ENCODE results near the gene KRTAP23-1.

The KRTAP23-1 gene

GRCh38 chr21:30345014-30345413 lies 3.4 kb downstream of the KRTAP23-1 start:
- TF ChIP-seq CTCF (IDR thresholded peaks at IDR 0.05; ENCODE audit: insufficient read depth, low read length, poor library complexity, severe bottlenecking) (no peak), EZH2phosphoT487 (conservative IDR thresholded peaks at IDR 0.05; ENCODE audit: low read length) (no peak)
- Histone ChIP-seq H3K27me3 (ENCODE audit: low read length) (no peaks in the 10 kb centered on the region), H3K36me3 (ENCODE audit: low read length) (no peaks in the 10 kb centered on the region), H4K20me1 (ENCODE audit: low read depth, low read length) (no peaks in the 10 kb centered on the region), H3K9me3 (ENCODE audit: insufficient read depth, low read length) (no peaks in the 10 kb centered on the region), H3F3A (ENCODE audit: insufficient read depth) (no peaks in the 10 kb centered on the region), H3K79me2 (ENCODE audit: insufficient read depth, low read length) (no peaks in the 10 kb centered on the region), H3K4me2 (ENCODE audit: low read depth, low read length, poor library complexity, severe bottlenecking) (no peak overlapping the region), H3K9ac (ENCODE audit: low read length) (no peak overlapping the region), H3K4me3 (ENCODE audit: insufficient read depth, low read length, poor library complexity, severe bottlenecking) (no peak overlapping the region), H3K27ac (ENCODE audit: low read depth, low read length) (no peak overlapping the region), H3K9me2 (replicated peaks; ENCODE audit: insufficient read depth, low read length) (no peaks in the 10 kb centered on the region), H2AFZ (ENCODE audit: low read depth, low read length, severe bottlenecking) (no peak overlapping the region)

- Histone ChIP-seq H3K9me3 (ENCODE audit: insufficient read depth, low read length) (no peaks in the 10 kb centered on the region), H2AFZ (ENCODE audit: low read depth, low read length, severe bottlenecking) (no peak overlapping the region), H3K27ac (ENCODE audit: low read depth, low read length) (no peak overlapping the region), H3K36me3 (ENCODE audit: low read length) (no peaks in the 10 kb centered on the region), H4K20me1 (ENCODE audit: low read depth, low read length) (no peaks in the 10 kb centered on the region), H3K27me3 (ENCODE audit: low read length) (no peaks in the 10 kb centered on the region), H3K4me3 (ENCODE audit: insufficient read depth, low read length, poor library complexity, severe bottlenecking) (no peak overlapping the region), H3K4me2 (ENCODE audit: low read depth, low read length, poor library complexity, severe bottlenecking) (no peak overlapping the region), H3K79me2 (ENCODE audit: insufficient read depth, low read length) (no peaks in the 10 kb centered on the region), H3K9ac (ENCODE audit: low read length) (no peak overlapping the region), H3F3A (ENCODE audit: insufficient read depth) (no peaks in the 10 kb centered on the region), H3K9me2 (replicated peaks; ENCODE audit: insufficient read depth, low read length) (no peaks in the 10 kb centered on the region)
- TF ChIP-seq EZH2phosphoT487 (conservative IDR thresholded peaks at IDR 0.05; ENCODE audit: low read length) (no peak), CTCF (IDR thresholded peaks at IDR 0.05; ENCODE audit: insufficient read depth, low read length, poor library complexity, severe bottlenecking) (peak; percentile 80)
Observed at GRCh38 chr21:30340714-30341573, 7.5 kb downstream of the KRTAP23-1 start.

GRCh38 chr21:30338717-30339116 lies 9.7 kb downstream of the KRTAP23-1 start:
- Histone ChIP-seq H3K9ac (ENCODE audit: low read length) (no peak overlapping the region), H3K4me3 (ENCODE audit: insufficient read depth, low read length, poor library complexity, severe bottlenecking) (no peak overlapping the region), H4K20me1 (ENCODE audit: low read depth, low read length) (no peaks in the 10 kb centered on the region), H3K9me2 (replicated peaks; ENCODE audit: insufficient read depth, low read length) (no peaks in the 10 kb centered on the region), H3K27me3 (ENCODE audit: low read length) (no peaks in the 10 kb centered on the region), H3K36me3 (ENCODE audit: low read length) (no peaks in the 10 kb centered on the region), H3F3A (ENCODE audit: insufficient read depth) (no peaks in the 10 kb centered on the region), H3K79me2 (ENCODE audit: insufficient read depth, low read length) (no peaks in the 10 kb centered on the region), H3K27ac (ENCODE audit: low read depth, low read length) (no peak overlapping the region), H3K9me3 (ENCODE audit: insufficient read depth, low read length) (no peaks in the 10 kb centered on the region), H3K4me2 (ENCODE audit: low read depth, low read length, poor library complexity, severe bottlenecking) (no peak overlapping the region), H2AFZ (ENCODE audit: low read depth, low read length, severe bottlenecking) (no peak overlapping the region)
- no peak for TF ChIP-seq CTCF (IDR thresholded peaks at IDR 0.05; ENCODE audit: insufficient read depth, low read length, poor library complexity, severe bottlenecking)
- TF ChIP-seq EZH2phosphoT487 (conservative IDR thresholded peaks at IDR 0.05; ENCODE audit: low read length), result no peak

Data from SU-DHL-6 (cell line).